ENCODE results near the gene BCR. TPM values are rescaled to one million over a fixed set of nuclear protein-coding genes. Genes with fewer than 3 reads are reported as not detected.

The BCR gene
- total RNA-seq, 2 donors from 2014 or later: 102 to 172 TPM

DNA sequence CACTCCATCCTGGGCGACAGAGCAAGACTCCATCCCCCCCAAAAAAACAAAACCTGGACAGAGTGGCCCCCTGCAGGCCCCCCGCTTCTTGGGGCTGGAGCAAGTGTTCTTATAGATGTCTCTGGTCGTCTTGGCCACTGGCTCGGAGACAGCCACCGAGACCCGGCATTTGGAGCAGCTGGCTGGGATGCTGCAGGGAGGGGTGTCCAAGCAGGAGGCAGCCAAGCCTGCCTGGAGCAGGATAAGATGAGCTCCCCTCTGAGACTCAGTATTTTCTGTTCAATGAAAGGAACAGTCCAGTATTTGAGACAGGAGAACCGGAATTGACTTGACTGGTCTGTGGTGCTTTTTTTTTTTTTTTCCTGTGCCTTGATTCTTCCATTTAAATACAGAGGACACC, 44.5 kb downstream of the BCR start:
- no peak overlapping the region for H3K4me3 ChIP-seq (ENCODE audit: low read length)
- no peak for DNase-seq
- H3K36me3 ChIP-seq (ENCODE audit: control insufficient read depth, insufficient read depth, low read length): peaks cover 16% of the 10 kb centered on the region
- Mint-ChIP-seq H3K4me3 (no peak overlapping the region), H3K4me1 (peaks cover 68% of the 10 kb centered on the region), H3K27me3 (ENCODE audit: insufficient read depth) (no peaks in the 10 kb centered on the region), H3K36me3 (ENCODE audit: low read depth) (peaks cover 34% of the 10 kb centered on the region), H3K27ac (no peak overlapping the region), H3K9me3 (peaks cover 21% of the 10 kb centered on the region)
- peaks cover 29% of the 10 kb centered on the region for H3K4me1 ChIP-seq (ENCODE audit: control insufficient read depth, insufficient read depth, low read length)
- no peak overlapping the region for H3K27ac ChIP-seq (ENCODE audit: low read depth, low read length)
- H3K27me3 ChIP-seq (ENCODE audit: control insufficient read depth, insufficient read depth, low read length, poor library complexity, severe bottlenecking): no peaks in the 10 kb centered on the region
- TF ChIP-seq, protein P1, sequence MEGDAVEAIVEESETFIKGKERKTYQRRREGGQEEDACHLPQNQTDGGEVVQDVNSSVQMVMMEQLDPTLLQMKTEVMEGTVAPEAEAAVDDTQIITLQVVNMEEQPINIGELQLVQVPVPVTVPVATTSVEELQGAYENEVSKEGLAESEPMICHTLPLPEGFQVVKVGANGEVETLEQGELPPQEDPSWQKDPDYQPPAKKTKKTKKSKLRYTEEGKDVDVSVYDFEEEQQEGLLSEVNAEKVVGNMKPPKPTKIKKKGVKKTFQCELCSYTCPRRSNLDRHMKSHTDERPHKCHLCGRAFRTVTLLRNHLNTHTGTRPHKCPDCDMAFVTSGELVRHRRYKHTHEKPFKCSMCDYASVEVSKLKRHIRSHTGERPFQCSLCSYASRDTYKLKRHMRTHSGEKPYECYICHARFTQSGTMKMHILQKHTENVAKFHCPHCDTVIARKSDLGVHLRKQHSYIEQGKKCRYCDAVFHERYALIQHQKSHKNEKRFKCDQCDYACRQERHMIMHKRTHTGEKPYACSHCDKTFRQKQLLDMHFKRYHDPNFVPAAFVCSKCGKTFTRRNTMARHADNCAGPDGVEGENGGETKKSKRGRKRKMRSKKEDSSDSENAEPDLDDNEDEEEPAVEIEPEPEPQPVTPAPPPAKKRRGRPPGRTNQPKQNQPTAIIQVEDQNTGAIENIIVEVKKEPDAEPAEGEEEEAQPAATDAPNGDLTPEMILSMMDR (conservative IDR thresholded peaks at IDR 0.05): no peak
- no peak overlapping the region for H3K9ac ChIP-seq (ENCODE audit: extremely low read depth, low read length, poor library complexity, severe bottlenecking)
- WGBS, 2 experiments (ENCODE audit: insufficient coverage in 1 of 2, insufficient read length in 1 of 2): 94 to 97% methylated on average over 3 to 7 of the region's 7 CpGs
- H3K9me3 ChIP-seq (ENCODE audit: control insufficient read depth, low read length): peaks cover 27% of the 10 kb centered on the region

DNA sequence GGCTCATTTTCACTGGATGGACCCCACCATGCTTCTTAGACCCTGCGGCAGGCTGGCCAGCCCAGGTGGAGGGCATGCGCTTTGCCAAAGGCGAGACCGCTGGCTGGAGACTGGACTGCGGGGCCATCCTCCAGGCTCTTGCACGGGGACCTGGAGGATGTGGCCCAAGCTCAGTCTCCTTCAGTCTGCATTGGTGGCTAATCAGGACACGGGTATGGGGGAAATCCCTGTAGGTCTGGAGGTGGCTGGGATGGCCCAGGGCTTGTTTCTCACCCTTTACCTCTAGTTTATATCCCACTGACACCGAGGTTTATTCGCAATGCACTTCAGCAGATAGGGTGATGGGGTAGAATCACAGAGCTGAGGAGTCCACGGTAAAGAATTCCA, 45.0 kb downstream of the BCR start:
- Mint-ChIP-seq H3K27ac (no peak overlapping the region), H3K4me1 (peaks cover 68% of the 10 kb centered on the region), H3K27me3 (ENCODE audit: insufficient read depth) (no peaks in the 10 kb centered on the region), H3K9me3 (peaks cover 21% of the 10 kb centered on the region), H3K36me3 (ENCODE audit: low read depth) (peaks cover 34% of the 10 kb centered on the region), H3K4me3 (no peak overlapping the region)
- Histone ChIP-seq H3K36me3 (ENCODE audit: control insufficient read depth, insufficient read depth, low read length) (peaks cover 16% of the 10 kb centered on the region), H3K4me3 (ENCODE audit: low read length) (no peak overlapping the region), H3K9ac (ENCODE audit: extremely low read depth, low read length, poor library complexity, severe bottlenecking) (no peak overlapping the region), H3K27ac (ENCODE audit: low read depth, low read length) (no peak overlapping the region), H3K4me1 (ENCODE audit: control insufficient read depth, insufficient read depth, low read length) (peaks cover 29% of the 10 kb centered on the region), H3K9me3 (ENCODE audit: control insufficient read depth, low read length) (peaks cover 27% of the 10 kb centered on the region), H3K27me3 (ENCODE audit: control insufficient read depth, insufficient read depth, low read length, poor library complexity, severe bottlenecking) (no peaks in the 10 kb centered on the region)
- 81 to 90% methylated on average over 6 to 10 of the region's 10 CpGs for WGBS, 2 experiments (ENCODE audit: insufficient coverage in 1 of 2, insufficient read length in 1 of 2)
- TF ChIP-seq, protein P1 (conservative IDR thresholded peaks at IDR 0.05): no peak
- DNase-seq: no peak

DNA sequence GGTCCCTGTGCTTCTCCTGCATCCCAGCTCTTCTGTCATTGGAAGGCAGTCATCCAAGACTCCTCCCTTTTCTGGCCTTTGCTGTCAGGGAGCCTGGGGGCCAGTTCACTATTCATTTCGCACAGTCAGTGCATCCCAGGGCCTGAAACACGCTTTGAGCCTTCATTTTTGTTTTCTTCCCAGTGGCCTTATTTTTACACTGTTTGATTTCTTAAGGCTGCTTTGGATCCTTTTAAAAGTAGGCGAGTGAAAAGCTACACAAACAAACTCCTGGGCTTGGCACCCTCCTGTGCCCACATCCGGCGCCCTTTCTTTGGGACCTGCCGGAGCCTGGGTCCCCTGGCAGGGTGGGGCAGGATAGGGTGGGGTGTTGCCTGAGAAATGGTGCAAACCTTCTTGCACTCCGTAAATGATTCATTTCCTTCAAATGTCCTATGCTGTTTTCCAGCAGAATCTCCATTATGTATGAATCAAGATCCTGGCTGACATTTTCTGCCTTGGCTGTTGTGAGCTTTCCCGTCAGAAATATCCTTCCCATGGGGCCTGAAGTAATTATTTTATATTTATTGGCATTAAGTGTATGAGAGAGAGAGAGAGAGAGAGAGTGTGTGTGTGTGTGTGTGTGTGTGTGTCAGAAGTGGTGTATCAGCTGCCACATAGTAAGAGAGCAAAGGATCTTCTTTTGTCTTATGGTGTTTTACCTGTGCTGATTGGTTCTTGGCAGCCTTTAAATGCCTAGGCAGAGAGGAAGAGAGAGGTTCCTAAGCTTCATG, 45.6 kb downstream of the BCR start:
- no peak overlapping the region for H3K27ac ChIP-seq (ENCODE audit: low read depth, low read length)
- H3K9ac ChIP-seq (ENCODE audit: extremely low read depth, low read length, poor library complexity, severe bottlenecking): no peak overlapping the region
- no peak overlapping the region for H3K4me3 Mint-ChIP-seq
- no peak for DNase-seq
- H3K9me3 Mint-ChIP-seq: peaks cover 21% of the 10 kb centered on the region
- no peak overlapping the region for H3K27ac Mint-ChIP-seq
- H3K27me3 ChIP-seq (ENCODE audit: control insufficient read depth, insufficient read depth, low read length, poor library complexity, severe bottlenecking): no peaks in the 10 kb centered on the region
- H3K27me3 Mint-ChIP-seq (ENCODE audit: insufficient read depth): no peaks in the 10 kb centered on the region
- peaks cover 68% of the 10 kb centered on the region for H3K4me1 Mint-ChIP-seq
- peaks cover 34% of the 10 kb centered on the region for H3K36me3 Mint-ChIP-seq (ENCODE audit: low read depth)
- H3K4me1 ChIP-seq (ENCODE audit: control insufficient read depth, insufficient read depth, low read length): peaks cover 28% of the 10 kb centered on the region
- H3K36me3 ChIP-seq (ENCODE audit: control insufficient read depth, insufficient read depth, low read length): peaks cover 16% of the 10 kb centered on the region
- 61 to 84% methylated on average over 2 to 8 of the region's 8 CpGs for WGBS, 2 experiments (ENCODE audit: insufficient coverage in 1 of 2, insufficient read length in 1 of 2)
- H3K9me3 ChIP-seq (ENCODE audit: control insufficient read depth, low read length): peaks cover 27% of the 10 kb centered on the region
- no peak overlapping the region for H3K4me3 ChIP-seq (ENCODE audit: low read length)
- TF ChIP-seq, protein P1 (conservative IDR thresholded peaks at IDR 0.05): no peak
